ENCODE measurements around the gene KCNN3. TPM values are rescaled to one million over a fixed set of nuclear protein-coding genes. Genes with fewer than 3 reads are reported as not detected.

KCNN3 gene
- total RNA-seq, 1 donor from 2014 or later: 4.3 TPM

GRCh38 chr1:154718566-154718965 is 151.5 kb downstream of the KCNN3 start:
- Histone ChIP-seq H3K4me3 (no peak overlapping the region), H3F3A (ENCODE audit: low read depth) (peaks cover 14% of the 10 kb centered on the region), H3K36me3 (no peaks in the 10 kb centered on the region), H3K9me3 (ENCODE audit: low read depth) (no peaks in the 10 kb centered on the region), H3K4me2 (no peak overlapping the region), H3K9ac (no peak overlapping the region), H2AFZ (replicated peaks) (no peak overlapping the region), H4K20me1 (ENCODE audit: low read depth) (no peaks in the 10 kb centered on the region), H3K27me3 (no peaks in the 10 kb centered on the region), H3K4me1 (peaks cover 19% of the 10 kb centered on the region), H3K79me2 (ENCODE audit: low read depth) (no peaks in the 10 kb centered on the region), H3K27ac (no peak overlapping the region)
- Mint-ChIP-seq H3K36me3 (peaks cover 2% of the 10 kb centered on the region), H3K9me3 (no peaks in the 10 kb centered on the region), H3K27me3 (ENCODE audit: insufficient read depth, low read depth) (peaks cover 3% of the 10 kb centered on the region), H3K4me3 (no peak overlapping the region), H3K4me1 (peaks cover 9% of the 10 kb centered on the region), H3K27ac (no peak overlapping the region)
- TF ChIP-seq CTCF (IDR thresholded peaks at IDR 0.05): no peak
- no peak for TF ChIP-seq EZH2 (IDR thresholded peaks at IDR 0.05)
- TF ChIP-seq EZH2phosphoT487 (IDR thresholded peaks at IDR 0.05): no peak
- DNase-seq (ENCODE audit: low spot score): no peak

- TF ChIP-seq CTCF (IDR thresholded peaks at IDR 0.05): no peak
- no peak for TF ChIP-seq EZH2phosphoT487 (IDR thresholded peaks at IDR 0.05)
- no peak for TF ChIP-seq EZH2 (IDR thresholded peaks at IDR 0.05)
- Histone ChIP-seq H3K4me2 (no peak overlapping the region), H3K36me3 (no peaks in the 10 kb centered on the region), H3K4me1 (peaks cover 19% of the 10 kb centered on the region), H3K79me2 (ENCODE audit: low read depth) (no peaks in the 10 kb centered on the region), H4K20me1 (ENCODE audit: low read depth) (no peaks in the 10 kb centered on the region), H3K9me3 (ENCODE audit: low read depth) (no peaks in the 10 kb centered on the region), H3K4me3 (no peak overlapping the region), H3K27ac (no peak overlapping the region), H2AFZ (replicated peaks) (no peak overlapping the region), H3F3A (ENCODE audit: low read depth) (peaks cover 14% of the 10 kb centered on the region), H3K9ac (no peak overlapping the region), H3K27me3 (no peaks in the 10 kb centered on the region)
- no peak for DNase-seq (ENCODE audit: low spot score)
- Mint-ChIP-seq H3K27me3 (ENCODE audit: insufficient read depth, low read depth) (peaks cover 3% of the 10 kb centered on the region), H3K27ac (no peak overlapping the region), H3K4me1 (peaks cover 9% of the 10 kb centered on the region), H3K36me3 (peaks cover 5% of the 10 kb centered on the region), H3K4me3 (no peak overlapping the region), H3K9me3 (no peaks in the 10 kb centered on the region)
Observed at GRCh38 chr1:154717528-154717924, 152.6 kb downstream of the KCNN3 start.

GRCh38 chr1:154716614-154717527 is 153.2 kb downstream of the KCNN3 start:
- H3K4me1 Mint-ChIP-seq: peaks cover 9% of the 10 kb centered on the region
- no peaks in the 10 kb centered on the region for H3K9me3 ChIP-seq (ENCODE audit: low read depth)
- H3K4me1 ChIP-seq: peaks cover 19% of the 10 kb centered on the region
- peaks cover 3% of the 10 kb centered on the region for H3K27me3 Mint-ChIP-seq (ENCODE audit: insufficient read depth, low read depth)
- peaks cover 2% of the 10 kb centered on the region for H3K36me3 Mint-ChIP-seq
- no peak overlapping the region for H3K9ac ChIP-seq
- H3K36me3 ChIP-seq: no peaks in the 10 kb centered on the region
- no peak overlapping the region for H3K4me2 ChIP-seq
- no peak overlapping the region for H2AFZ ChIP-seq (replicated peaks)
- no peak overlapping the region for H3K4me3 Mint-ChIP-seq
- peaks cover 14% of the 10 kb centered on the region for H3F3A ChIP-seq (ENCODE audit: low read depth)
- H4K20me1 ChIP-seq (ENCODE audit: low read depth): no peaks in the 10 kb centered on the region
- no peaks in the 10 kb centered on the region for H3K27me3 ChIP-seq
- H3K27ac ChIP-seq: no peak overlapping the region
- no peak for TF ChIP-seq EZH2 (IDR thresholded peaks at IDR 0.05)
- TF ChIP-seq EZH2phosphoT487 (IDR thresholded peaks at IDR 0.05): no peak
- no peak for TF ChIP-seq CTCF (IDR thresholded peaks at IDR 0.05)
- no peak overlapping the region for H3K27ac Mint-ChIP-seq
- DNase-seq (ENCODE audit: low spot score): no peak
- no peak overlapping the region for H3K4me3 ChIP-seq
- no peaks in the 10 kb centered on the region for H3K9me3 Mint-ChIP-seq
- no peaks in the 10 kb centered on the region for H3K79me2 ChIP-seq (ENCODE audit: low read depth)
